Measurements from ENCODE around the gene KBTBD7. TPM values are rescaled to one million over a fixed set of nuclear protein-coding genes. Genes with fewer than 3 reads are reported as not detected.

KBTBD7 gene
- total and polyA plus RNA-seq, 2 experiments from 2014 or later, result 12.2 to 19.1 TPM

GRCh38 chr13:41213919-41214318 is 19.6 kb upstream of the KBTBD7 start:
- no peak overlapping the region for H3K27ac ChIP-seq (ENCODE audit: low read depth)
- H3K36me3 ChIP-seq (ENCODE audit: insufficient read depth), result no peaks in the 10 kb centered on the region
- DNase-seq (ENCODE audit: low spot score) (no peak), ATAC-seq (no peak)
- H3K79me2 ChIP-seq (replicated peaks; ENCODE audit: insufficient read depth), result no peaks in the 10 kb centered on the region
- Mint-ChIP-seq H3K27ac (no peak overlapping the region), H3K36me3 (ENCODE audit: low read depth) (peaks cover 22% of the 10 kb centered on the region), H3K4me3 (no peak overlapping the region), H3K9me3 (peaks cover 36% of the 10 kb centered on the region), H3K4me1 (no peaks in the 10 kb centered on the region), H3K27me3 (ENCODE audit: insufficient read depth, low read depth, poor library complexity) (no peaks in the 10 kb centered on the region)
- H3K27me3 ChIP-seq (ENCODE audit: insufficient read depth), result no peaks in the 10 kb centered on the region
- no peaks in the 10 kb centered on the region for H3K4me1 ChIP-seq (ENCODE audit: insufficient read depth)
- H3K9me2 ChIP-seq (ENCODE audit: insufficient read depth), result no peaks in the 10 kb centered on the region
- H3K4me3 ChIP-seq, result no peak overlapping the region
- H4K20me1 ChIP-seq (replicated peaks; ENCODE audit: insufficient read depth), result no peaks in the 10 kb centered on the region
- H3K4me2 ChIP-seq, result no peak overlapping the region
- no peak overlapping the region for H2AFZ ChIP-seq
- TF ChIP-seq ZNF114 (CRISPR knock-in tag; IDR thresholded peaks at IDR 0.05) (no peak), STAT1 (IDR thresholded peaks at IDR 0.05; ENCODE audit: unreplicated experiment) (no peak), NANOG (IDR thresholded peaks at IDR 0.05; ENCODE audit: borderline replicate concordance) (no peak), REST (IDR thresholded peaks at IDR 0.05; ENCODE audit: unreplicated experiment) (no peak), ZNF331 (CRISPR knock-in tag; IDR thresholded peaks at IDR 0.05; ENCODE audit: low read depth) (no peak), CREB1 (CRISPR knock-in tag; IDR thresholded peaks at IDR 0.05; ENCODE audit: low read depth) (no peak), EZH2 (IDR thresholded peaks at IDR 0.05; ENCODE audit: low read depth, unreplicated experiment) (no peak), EZH2phosphoT487 (IDR thresholded peaks at IDR 0.05; ENCODE audit: unreplicated experiment) (no peak), CTCF (conservative IDR thresholded peaks at IDR 0.05; ENCODE audit: low read depth in 2 of 2) (no peak), ZNF462 (CRISPR knock-in tag; IDR thresholded peaks at IDR 0.05) (no peak), POLR2AphosphoS5 (IDR thresholded peaks at IDR 0.05; ENCODE audit: low read depth) (no peak), JUNB (IDR thresholded peaks at IDR 0.05; ENCODE audit: unreplicated experiment) (no peak)
- TF ChIP-seq, protein P1, sequence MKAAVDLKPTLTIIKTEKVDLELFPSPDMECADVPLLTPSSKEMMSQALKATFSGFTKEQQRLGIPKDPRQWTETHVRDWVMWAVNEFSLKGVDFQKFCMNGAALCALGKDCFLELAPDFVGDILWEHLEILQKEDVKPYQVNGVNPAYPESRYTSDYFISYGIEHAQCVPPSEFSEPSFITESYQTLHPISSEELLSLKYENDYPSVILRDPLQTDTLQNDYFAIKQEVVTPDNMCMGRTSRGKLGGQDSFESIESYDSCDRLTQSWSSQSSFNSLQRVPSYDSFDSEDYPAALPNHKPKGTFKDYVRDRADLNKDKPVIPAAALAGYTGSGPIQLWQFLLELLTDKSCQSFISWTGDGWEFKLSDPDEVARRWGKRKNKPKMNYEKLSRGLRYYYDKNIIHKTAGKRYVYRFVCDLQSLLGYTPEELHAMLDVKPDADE (IDR thresholded peaks at IDR 0.05), result no peak
- H3F3A ChIP-seq (replicated peaks; ENCODE audit: low read depth), result no peaks in the 10 kb centered on the region
